ENCODE measurements around the gene TUG1.

- TF ChIP-seq, protein P1, sequence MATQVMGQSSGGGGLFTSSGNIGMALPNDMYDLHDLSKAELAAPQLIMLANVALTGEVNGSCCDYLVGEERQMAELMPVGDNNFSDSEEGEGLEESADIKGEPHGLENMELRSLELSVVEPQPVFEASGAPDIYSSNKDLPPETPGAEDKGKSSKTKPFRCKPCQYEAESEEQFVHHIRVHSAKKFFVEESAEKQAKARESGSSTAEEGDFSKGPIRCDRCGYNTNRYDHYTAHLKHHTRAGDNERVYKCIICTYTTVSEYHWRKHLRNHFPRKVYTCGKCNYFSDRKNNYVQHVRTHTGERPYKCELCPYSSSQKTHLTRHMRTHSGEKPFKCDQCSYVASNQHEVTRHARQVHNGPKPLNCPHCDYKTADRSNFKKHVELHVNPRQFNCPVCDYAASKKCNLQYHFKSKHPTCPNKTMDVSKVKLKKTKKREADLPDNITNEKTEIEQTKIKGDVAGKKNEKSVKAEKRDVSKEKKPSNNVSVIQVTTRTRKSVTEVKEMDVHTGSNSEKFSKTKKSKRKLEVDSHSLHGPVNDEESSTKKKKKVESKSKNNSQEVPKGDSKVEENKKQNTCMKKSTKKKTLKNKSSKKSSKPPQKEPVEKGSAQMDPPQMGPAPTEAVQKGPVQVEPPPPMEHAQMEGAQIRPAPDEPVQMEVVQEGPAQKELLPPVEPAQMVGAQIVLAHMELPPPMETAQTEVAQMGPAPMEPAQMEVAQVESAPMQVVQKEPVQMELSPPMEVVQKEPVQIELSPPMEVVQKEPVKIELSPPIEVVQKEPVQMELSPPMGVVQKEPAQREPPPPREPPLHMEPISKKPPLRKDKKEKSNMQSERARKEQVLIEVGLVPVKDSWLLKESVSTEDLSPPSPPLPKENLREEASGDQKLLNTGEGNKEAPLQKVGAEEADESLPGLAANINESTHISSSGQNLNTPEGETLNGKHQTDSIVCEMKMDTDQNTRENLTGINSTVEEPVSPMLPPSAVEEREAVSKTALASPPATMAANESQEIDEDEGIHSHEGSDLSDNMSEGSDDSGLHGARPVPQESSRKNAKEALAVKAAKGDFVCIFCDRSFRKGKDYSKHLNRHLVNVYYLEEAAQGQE (IDR thresholded peaks at IDR 0.05; ENCODE audit: insufficient read depth in 1 of 2, low read depth in 2 of 2, low read length in 2 of 2), result no peak
- no peak for TF ChIP-seq TAF1 (IDR thresholded peaks at IDR 0.05; ENCODE audit: borderline replicate concordance, insufficient read depth, low read length)
These were observed 40.7 kb upstream of the TUG1 start for GRCh38 chr22:30928401-30928800.

Data from PFSK-1 (cell line).